GM13977 (cell line): ENCODE measurements around the gene NUDT14.

Source experiments
- DNase-seq: peaks from one replicate; pipeline ENCODE4 v3.0.0; 2012; ENCODE audit warnings: low spot score
- in situ Hi-C: fragments of 300-500 bp; cut with MboI; formaldehyde crosslinking; loops from one replicate; pipeline ENCODE4 v1.12.0; 2022; ENCODE audit warnings: low sequenced_read_pairs, low pct_unique_long_range_greater_than_20kb, mixed read lengths, inconsistent platforms; ENCODE audit not compliant: unreplicated experiment
- TF ChIP-seq, protein P1 (sequence below): IDR thresholded peaks from 2 replicates; pipeline ENCODE4 v1.5.1; 2012; ENCODE audit warnings: mild to moderate bottlenecking, control low read depth; ENCODE audit not compliant: insufficient read depth; ENCODE audit errors: extremely low read depth, missing control alignments

Gene NUDT14

DNA sequence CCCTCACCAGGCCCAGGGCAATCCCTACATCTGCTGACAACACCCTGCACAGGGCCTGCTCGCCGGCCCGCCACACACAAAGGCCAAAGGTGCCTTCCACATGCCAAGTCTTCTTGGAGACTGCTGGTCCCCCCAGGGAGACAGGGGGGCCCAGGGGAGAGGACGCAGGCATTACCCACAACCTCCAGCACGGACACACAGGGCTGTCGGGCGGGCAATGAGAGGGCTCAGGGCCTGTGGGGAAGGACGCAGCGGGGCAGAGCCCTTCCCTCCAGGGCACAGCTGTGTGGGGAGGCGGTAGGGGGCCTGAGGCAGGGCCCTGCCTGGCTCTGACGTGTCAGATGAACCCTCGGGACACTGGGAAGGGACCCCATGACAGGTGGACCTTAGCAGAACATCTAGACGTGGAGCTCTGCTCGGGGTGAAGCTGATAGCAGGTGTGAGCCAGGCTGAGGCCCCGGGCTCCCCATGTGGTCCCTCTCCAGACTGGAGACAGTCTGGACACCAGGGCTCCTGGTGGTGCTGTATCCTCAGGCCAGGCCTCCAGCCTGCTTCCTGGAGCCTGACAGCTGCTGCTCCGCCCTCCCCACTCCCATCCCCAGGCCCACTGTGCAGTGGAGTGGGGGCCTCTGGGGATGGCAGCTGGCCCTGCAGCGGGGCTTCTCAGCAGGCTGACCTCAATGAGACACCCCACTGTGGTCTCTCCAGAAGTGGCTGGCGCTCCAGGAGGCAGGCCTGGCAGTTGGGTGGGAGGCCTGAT, 31.6 kb upstream of the NUDT14 start:
- in situ Hi-C loops, result no loop called here
- TF ChIP-seq, protein P1, sequence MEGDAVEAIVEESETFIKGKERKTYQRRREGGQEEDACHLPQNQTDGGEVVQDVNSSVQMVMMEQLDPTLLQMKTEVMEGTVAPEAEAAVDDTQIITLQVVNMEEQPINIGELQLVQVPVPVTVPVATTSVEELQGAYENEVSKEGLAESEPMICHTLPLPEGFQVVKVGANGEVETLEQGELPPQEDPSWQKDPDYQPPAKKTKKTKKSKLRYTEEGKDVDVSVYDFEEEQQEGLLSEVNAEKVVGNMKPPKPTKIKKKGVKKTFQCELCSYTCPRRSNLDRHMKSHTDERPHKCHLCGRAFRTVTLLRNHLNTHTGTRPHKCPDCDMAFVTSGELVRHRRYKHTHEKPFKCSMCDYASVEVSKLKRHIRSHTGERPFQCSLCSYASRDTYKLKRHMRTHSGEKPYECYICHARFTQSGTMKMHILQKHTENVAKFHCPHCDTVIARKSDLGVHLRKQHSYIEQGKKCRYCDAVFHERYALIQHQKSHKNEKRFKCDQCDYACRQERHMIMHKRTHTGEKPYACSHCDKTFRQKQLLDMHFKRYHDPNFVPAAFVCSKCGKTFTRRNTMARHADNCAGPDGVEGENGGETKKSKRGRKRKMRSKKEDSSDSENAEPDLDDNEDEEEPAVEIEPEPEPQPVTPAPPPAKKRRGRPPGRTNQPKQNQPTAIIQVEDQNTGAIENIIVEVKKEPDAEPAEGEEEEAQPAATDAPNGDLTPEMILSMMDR, result no peak
- DNase-seq, result no peak

GRCh38 chr14:105211758-105212089, 30.6 kb upstream of the NUDT14 start:
- in situ Hi-C loops, result no loop called here
- no peak for DNase-seq
- TF ChIP-seq, protein P1, result no peak

DNA sequence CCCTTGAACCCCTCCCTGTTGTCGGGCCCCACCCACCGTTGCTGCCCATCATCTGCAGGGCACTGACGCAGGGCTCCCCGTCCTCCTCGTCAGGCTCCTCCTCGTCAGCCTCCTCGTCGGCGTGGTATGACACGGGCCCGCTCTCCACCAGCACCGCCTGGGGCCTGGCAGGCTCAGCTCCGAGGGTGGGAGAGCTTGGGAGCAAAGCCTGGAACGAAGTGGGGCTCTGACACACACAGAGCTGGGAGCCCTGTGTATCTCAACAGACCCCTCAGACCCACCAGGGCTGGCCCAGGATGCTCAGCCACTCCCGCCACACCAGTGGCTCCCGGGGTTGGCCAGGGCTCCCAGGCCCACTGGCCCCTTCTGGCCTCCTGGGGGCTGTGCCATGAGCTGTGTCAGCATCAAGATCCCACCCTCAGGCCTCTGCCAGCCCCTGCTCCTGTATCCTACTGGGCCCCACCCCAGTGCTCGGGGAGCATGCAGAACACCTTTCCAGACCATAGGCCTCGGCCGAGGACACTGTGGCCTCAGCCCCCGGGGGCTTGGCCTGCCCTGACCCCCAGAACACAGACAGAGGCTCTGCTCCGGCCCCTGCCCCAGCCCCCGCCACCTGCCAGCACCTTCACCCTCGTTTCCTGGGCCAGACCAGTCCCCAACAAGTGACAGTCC, 30.1 kb upstream of the NUDT14 start:
- DNase-seq, result no peak
- TF ChIP-seq, protein P1, result no peak
- in situ Hi-C loops, result no loop called here

GRCh38 chr14:105210266-105211025, 29.3 kb upstream of the NUDT14 start:
- TF ChIP-seq, protein P1, result no peak
- in situ Hi-C loops, result no loop called here
- DNase-seq, result no peak

GRCh38 chr14:105209646-105210045, 28.5 kb upstream of the NUDT14 start:
- DNase-seq, result no peak
- TF ChIP-seq, protein P1, result no peak
- in situ Hi-C loops, result no loop called here

GRCh38 chr14:105209091-105209490, 28.0 kb upstream of the NUDT14 start:
- DNase-seq, result no peak
- TF ChIP-seq, protein P1, result no peak
- in situ Hi-C loops, result no loop called here
